K562 (cell line): ENCODE results near the gene C4BPB. TPM values are rescaled to one million over a fixed set of nuclear protein-coding genes. Genes with fewer than 3 reads are reported as not detected.

Experiments used
- ATAC-seq: fragments of 200-7000 bp; cut with Tn5 transposase; 3 replicates; pipeline ENCODE4 v1.9.1; 2020; ENCODE audit warnings: moderate library complexity
- BruUV-seq: library from RNA; stranded (reverse); fragments of 400-500 nt; replicated peaks from 2 replicates; lab custom pipeline; 2021; lab: Mats Ljungman, UMichigan
- CTCF ChIA-PET: fragments of 300-600 bp; formaldehyde crosslinking; extraction: SDS; loops from one replicate; lab custom pipeline; 2021; ENCODE audit warnings: low intra/inter-chr PET ratio; lab: Yijun Ruan, JAX
- POLR2A ChIA-PET: fragments of 300-600, 350-650 bp; sonication (Branson Sonifier 250); formaldehyde crosslinking; extraction: SDS; loops from one replicate; lab custom pipeline; 2021; ENCODE audit warnings: antibody characterized with exemption, inconsistent platforms; lab: Yijun Ruan, JAX
- DNase-seq, 4 experiments: peaks; one replicate each; pipeline versions ENCODE4 v3.0.0 to v3.0.0-alpha.2; 2011 to 2018; ENCODE audit warnings: low spot score in 3 of 4, mixed read lengths in 3 of 4; ENCODE audit errors: extremely low read depth in 1 of 4
- FAIRE-seq: peaks from 2 replicates; lab custom pipeline; 2011; peaks lifted over from hg19 to GRCh38; lab: Jason Lieb, UNC
- H2AFZ ChIP-seq: 2 replicates; pipeline ENCODE4 v1.6.0; 2011; ENCODE audit warnings: low read depth, low read length, control low read depth, inconsistent platforms
- H3K27ac ChIP-seq: fragments of 200-600 bp; 3 replicates; pipeline ENCODE4 v1.8.0; 2011; ENCODE audit warnings: low read depth, mild to moderate bottlenecking, control low read depth, inconsistent platforms, low read length, moderate library complexity, mixed read lengths; ENCODE audit errors: extremely low read depth
- H3K27me3 ChIP-seq, 2 experiments: fragments of 300-600 bp in 1 of 2; 2 replicates in 1 of 2; 3 replicates in 1 of 2; pipeline versions ENCODE4 v1.6.0 to v1.8.0; 2011; ENCODE audit warnings: inconsistent platforms in 2 of 2, low read length in 2 of 2, mild to moderate bottlenecking in 1 of 2, mixed read lengths in 1 of 2, moderate library complexity in 1 of 2; ENCODE audit not compliant: control insufficient read depth in 2 of 2, insufficient read depth in 2 of 2
- H3K36me3 ChIP-seq: fragments of 300-600 bp; 3 replicates; pipeline ENCODE4 v1.8.0; 2011; ENCODE audit warnings: mild to moderate bottlenecking, low read length, inconsistent platforms; ENCODE audit not compliant: control insufficient read depth, insufficient read depth
- H3K4me1 ChIP-seq, 2 experiments: fragments of 200-600 bp in 1 of 2; replicated peaks in 1 of 2; 2 replicates in 1 of 2; 3 replicates in 1 of 2; pipeline versions ENCODE4 v1.5.1 to v1.8.0; 2011; ENCODE audit warnings: inconsistent platforms in 2 of 2, low read length in 2 of 2, mild to moderate bottlenecking in 1 of 2, mixed read lengths in 1 of 2, moderate library complexity in 1 of 2; ENCODE audit not compliant: control insufficient read depth in 2 of 2, insufficient read depth in 2 of 2
- H3K4me2 ChIP-seq: 2 replicates; pipeline ENCODE4 v1.6.1; 2011; ENCODE audit warnings: low read length, control low read depth, inconsistent platforms, mixed read lengths; ENCODE audit not compliant: insufficient read depth
- H3K4me3 ChIP-seq: fragments of 200-600 bp; sonication (generic), shearing (Covaris generic); 2 replicates; pipeline ENCODE4 v1.5.1; 2016; ENCODE audit warnings: control low read depth, inconsistent platforms
- H3K79me2 ChIP-seq: fragments of 200-600 bp; 3 replicates; pipeline ENCODE4 v1.8.0; 2011; ENCODE audit warnings: low read length, inconsistent platforms; ENCODE audit not compliant: control insufficient read depth, insufficient read depth
- H3K9ac ChIP-seq, 2 experiments: 2 replicates each; pipeline versions ENCODE4 v1.6.0 to v1.6.1; 2011; ENCODE audit warnings: low read depth in 2 of 2, low read length in 2 of 2, control low read depth in 1 of 2, inconsistent platforms in 1 of 2, mild to moderate bottlenecking in 1 of 2, mixed read lengths in 1 of 2; ENCODE audit not compliant: insufficient read depth in 1 of 2
- H3K9me1 ChIP-seq: one replicate; pipeline ENCODE4 v1.6.0; 2011; ENCODE audit warnings: inconsistent platforms, mild to moderate bottlenecking, low read length, moderate library complexity; ENCODE audit not compliant: control insufficient read depth, insufficient read depth
- H3K9me3 ChIP-seq: replicated peaks from 2 replicates; pipeline ENCODE4 v1.5.1; 2011; ENCODE audit warnings: low read depth, low read length, inconsistent platforms; ENCODE audit not compliant: control insufficient read depth, insufficient read depth
- H4K20me1 ChIP-seq: replicated peaks from 2 replicates; pipeline ENCODE4 v1.6.1; 2011; ENCODE audit warnings: low read length, inconsistent platforms, mixed read lengths; ENCODE audit not compliant: control insufficient read depth, insufficient read depth
- CHD2 ChIP-seq: IDR thresholded peaks from 2 replicates; pipeline ENCODE4 v1.6.1; 2011; ENCODE audit warnings: low read depth, low read length
- CSDE1 ChIP-seq, 2 experiments: fragments of 450-650 bp; IDR thresholded peaks; 2 replicates each; pipeline ENCODE4 v1.6.1; 2016; ENCODE audit warnings: mild to moderate bottlenecking in 1 of 2
- GTF2F1 ChIP-seq: IDR thresholded peaks from 2 replicates; pipeline ENCODE4 v1.6.1; 2011; ENCODE audit warnings: low read depth, low read length, improper control_type of control experiment
- HDAC2 ChIP-seq: fragments of 450-650 bp; IDR thresholded peaks from 2 replicates; pipeline ENCODE4 v1.6.1; 2016; ENCODE audit warnings: mild to moderate bottlenecking
- KLF6 ChIP-seq: fragments of 250-450 bp; sonication (Bioruptor Pico); IDR thresholded peaks from 2 replicates; pipeline ENCODE4 v1.4.0; 2020; ENCODE audit warnings: mild to moderate bottlenecking, moderate library complexity, borderline replicate concordance
- NFXL1 ChIP-seq: fragments of 450-650 bp; formaldehyde crosslinking; IDR thresholded peaks from 2 replicates; pipeline ENCODE4 v1.4.0; 2021; ENCODE audit warnings: mild to moderate bottlenecking
- RBBP5 ChIP-seq: fragments of 200-600 bp; sonication (generic); IDR thresholded peaks from 2 replicates; pipeline ENCODE4 v1.6.1; 2012; ENCODE audit warnings: borderline replicate concordance, mild to moderate bottlenecking, low read length, control low read depth, inconsistent platforms; ENCODE audit not compliant: insufficient read depth, poor library complexity, severe bottlenecking
- SIRT6 ChIP-seq: IDR thresholded peaks from one replicate; pipeline ENCODE4 v1.6.1; 2012; ENCODE audit warnings: low read depth, mild to moderate bottlenecking, control low read depth, inconsistent platforms, low read length, moderate library complexity
- SREBF1 ChIP-seq: fragments of 150-350 bp; IDR thresholded peaks from 2 replicates; pipeline ENCODE4 v1.6.1; 2014; ENCODE audit warnings: antibody characterized with exemption, low read depth, low read length, borderline replicate concordance
- ZNF124 ChIP-seq: sonication (generic); formaldehyde crosslinking; IDR thresholded peaks from 2 replicates; pipeline ENCODE4 v1.8.1; 2022; ENCODE audit warnings: missing genetic modification reagents
- ZNF143 ChIP-seq: sonication (generic); formaldehyde crosslinking; IDR thresholded peaks from 2 replicates; pipeline ENCODE4 v1.9.0; 2022; ENCODE audit warnings: mild to moderate bottlenecking, missing genetic modification reagents
- ZNF212 ChIP-seq: fragments of 450-650 bp; formaldehyde crosslinking; IDR thresholded peaks from 2 replicates; pipeline ENCODE4 v1.4.0; 2020; ENCODE audit warnings: mild to moderate bottlenecking
- ZNF77 ChIP-seq: fragments of 250-450 bp; sonication (Bioruptor Pico); IDR thresholded peaks from 2 replicates; pipeline ENCODE4 v1.5.0; 2020
- WGBS: fragments of 100-300 bp; shearing (Covaris generic); methylation state at CpG from one replicate; pipeline ENCODE4 v1.1.6; 2016; ENCODE audit warnings: low coverage, mixed read lengths; ENCODE audit not compliant: insufficient coverage; ENCODE audit errors: missing lambda C conversion rate; 5-methylcytosine and 5-hydroxymethylcytosine counted together
- in situ Hi-C: fragments of 300-500 bp; cut with MboI; formaldehyde crosslinking; loops from 4 replicates; pipeline ENCODE4 v1.15.0; 2018; ENCODE audit warnings: inconsistent platforms, mixed read lengths
- intact Hi-C: fragments of 100-400 bp; cut with micrococcal nuclease; formaldehyde crosslinking; loops from 2 replicates; pipeline ENCODE4 v1.14.2; 2022
- polyA plus RNA-seq, 8 experiments: library from polyadenylated mRNA; depleted of rRNA in 4 of 8; stranded (reverse) in 5 of 8; unstranded in 3 of 8; fragments of >200 nt; fragmentation: Nextera tagmentation in 2 of 8; fragmentation: Illumina TruSeq in 1 of 8; extraction: Ambion mirVana in 2 of 8; extraction: Trizol in 1 of 8; gene quantifications; 2 replicates each; pipeline versions ENCODE4 v1.2.1 to v1.2.3, GENCODE V29; 2011 to 2014; ENCODE audit warnings: inconsistent platforms in 1 of 8, missing spikeins in 1 of 8
- total RNA-seq, 7 experiments: library from RNA; depleted of rRNA in 6 of 7; stranded (reverse); fragments of >200 nt in 6 of 7; fragmentation: Illumina TruSeq in 2 of 7; extraction: Trizol in 2 of 7; gene quantifications; 2 replicates each; pipeline versions ENCODE4 v1.2.1 to v1.2.3, GENCODE V29; 2011 to 2021; ENCODE audit warnings: low replicate concordance in 1 of 7
- TF ChIP-seq, protein P1 (sequence below), 3 experiments: IDR thresholded peaks in 2 of 3; conservative IDR thresholded peaks in 1 of 3; 2 replicates each; pipeline ENCODE4 v1.5.1; 2011 to 2012; ENCODE audit warnings: low read length in 3 of 3, mild to moderate bottlenecking in 3 of 3, control low read depth in 2 of 3, improper control_type of control experiment in 1 of 3, inconsistent platforms in 1 of 3, low read depth in 1 of 3, mixed read lengths in 1 of 3, moderate library complexity in 1 of 3; ENCODE audit not compliant: insufficient read depth in 2 of 3
- TF ChIP-seq, protein P2 (sequence below): fragments of 450-650 bp; IDR thresholded peaks from 2 replicates; pipeline ENCODE4 v1.7.1; 2018; ENCODE audit warnings: mild to moderate bottlenecking, low read depth; ENCODE audit not compliant: partially characterized antibody

Gene C4BPB
- total and polyA plus RNA-seq, 9 of the 15 experiments (the other 6 are each of a cell fraction or from before 2014, with no cell fraction given) = not detected

DNA sequence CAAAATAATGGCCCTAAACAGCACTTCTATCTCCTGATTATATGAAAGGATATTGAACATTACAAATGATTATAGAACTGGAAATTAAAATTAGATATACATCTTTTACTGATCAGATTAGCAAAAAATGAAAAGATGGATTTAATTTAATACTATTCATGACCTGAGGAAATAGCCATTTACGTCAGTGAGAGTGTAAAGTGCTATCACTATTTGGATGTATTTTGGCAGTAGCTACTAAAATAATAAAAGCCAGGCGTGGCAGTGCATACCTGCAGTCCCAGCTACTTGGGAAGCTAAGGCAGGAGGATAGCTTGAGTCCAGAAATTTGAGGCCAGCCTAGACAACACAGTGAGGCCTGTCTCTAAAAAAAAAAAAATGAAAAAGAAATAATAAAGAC is 5.3 kb downstream of the C4BPB start (continued):
- TF ChIP-seq, protein P1, sequence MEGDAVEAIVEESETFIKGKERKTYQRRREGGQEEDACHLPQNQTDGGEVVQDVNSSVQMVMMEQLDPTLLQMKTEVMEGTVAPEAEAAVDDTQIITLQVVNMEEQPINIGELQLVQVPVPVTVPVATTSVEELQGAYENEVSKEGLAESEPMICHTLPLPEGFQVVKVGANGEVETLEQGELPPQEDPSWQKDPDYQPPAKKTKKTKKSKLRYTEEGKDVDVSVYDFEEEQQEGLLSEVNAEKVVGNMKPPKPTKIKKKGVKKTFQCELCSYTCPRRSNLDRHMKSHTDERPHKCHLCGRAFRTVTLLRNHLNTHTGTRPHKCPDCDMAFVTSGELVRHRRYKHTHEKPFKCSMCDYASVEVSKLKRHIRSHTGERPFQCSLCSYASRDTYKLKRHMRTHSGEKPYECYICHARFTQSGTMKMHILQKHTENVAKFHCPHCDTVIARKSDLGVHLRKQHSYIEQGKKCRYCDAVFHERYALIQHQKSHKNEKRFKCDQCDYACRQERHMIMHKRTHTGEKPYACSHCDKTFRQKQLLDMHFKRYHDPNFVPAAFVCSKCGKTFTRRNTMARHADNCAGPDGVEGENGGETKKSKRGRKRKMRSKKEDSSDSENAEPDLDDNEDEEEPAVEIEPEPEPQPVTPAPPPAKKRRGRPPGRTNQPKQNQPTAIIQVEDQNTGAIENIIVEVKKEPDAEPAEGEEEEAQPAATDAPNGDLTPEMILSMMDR (IDR thresholded peaks at IDR 0.05 in 2 of 3, conservative IDR thresholded peaks at IDR 0.05 in 1 of 3; ENCODE audit: insufficient read depth in 2 of 3, low read depth in 1 of 3, low read length in 3 of 3) = no peak

DNA sequence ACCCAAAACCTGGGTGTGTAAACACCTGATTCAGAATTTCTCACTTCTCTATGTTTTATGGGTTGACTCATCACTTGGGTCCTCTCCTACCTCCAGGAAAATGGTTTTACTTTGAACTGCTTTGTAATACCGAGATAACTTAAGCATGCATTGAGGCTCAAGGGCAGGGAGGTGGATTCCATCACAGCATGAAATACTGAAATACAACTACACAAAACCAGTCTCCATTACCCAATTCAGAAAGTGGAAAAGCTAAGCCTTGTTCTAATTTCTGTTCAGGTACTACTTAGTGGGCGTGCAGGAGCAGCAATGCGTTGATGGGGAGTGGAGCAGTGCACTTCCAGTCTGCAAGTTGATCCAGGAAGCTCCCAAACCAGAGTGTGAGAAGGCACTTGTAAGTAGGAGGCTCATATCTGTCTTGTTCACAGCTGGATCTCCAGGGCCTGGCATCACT is 9.2 kb downstream of the C4BPB start:
- H3K79me2 ChIP-seq = no peaks in the 10 kb centered on the region
- in situ Hi-C loops = no loop called here
- no peak for DNase-seq
- H3K36me3 ChIP-seq = no peaks in the 10 kb centered on the region
- intact Hi-C loops = no loop called here
- H3K27me3 ChIP-seq = no peaks in the 10 kb centered on the region
- no peaks in the 10 kb centered on the region for H3K9me1 ChIP-seq
- CTCF ChIA-PET = no interaction called here
- no peaks in the 10 kb centered on the region for H4K20me1 ChIP-seq
- H3K4me3 ChIP-seq = no peak overlapping the region
- FAIRE-seq = no peak
- no peak overlapping the region for H3K4me2 ChIP-seq
- 27% methylated on average over 3 of the region's 3 CpGs for WGBS
- no peak for ATAC-seq
- H3K27ac ChIP-seq = no peak overlapping the region
- no peak overlapping the region for H2AFZ ChIP-seq
- H3K9me3 ChIP-seq = no peaks in the 10 kb centered on the region
- BruUV-seq = no TSS peak
- H3K4me1 ChIP-seq = no peaks in the 10 kb centered on the region; a peak in 1 of 5 replicates
- POLR2A ChIA-PET = interaction anchor here (0.6 to 0.7 kb wide), 3 partner anchors 224 to 533 kb away, joined by 3 read pairs; partner anchors contain the start of gene CD55
- H3K9ac ChIP-seq = no peak overlapping the region
- TF ChIP-seq CHD2 (no peak), SIRT6 (no peak), ZNF77 (CRISPR knock-in tag) (no peak), KLF6 (no peak), RBBP5 (no peak), NFXL1 (no peak), HDAC2 (no peak), ZNF143 (CRISPR knock-in tag) (no peak), SREBF1 (no peak), ZNF212 (CRISPR knock-in tag) (no peak), CSDE1 (IDR thresholded peaks at IDR 0.05) (no peak), ZNF124 (CRISPR knock-in tag) (no peak), GTF2F1 (no peak)
- TF ChIP-seq, protein P2, sequence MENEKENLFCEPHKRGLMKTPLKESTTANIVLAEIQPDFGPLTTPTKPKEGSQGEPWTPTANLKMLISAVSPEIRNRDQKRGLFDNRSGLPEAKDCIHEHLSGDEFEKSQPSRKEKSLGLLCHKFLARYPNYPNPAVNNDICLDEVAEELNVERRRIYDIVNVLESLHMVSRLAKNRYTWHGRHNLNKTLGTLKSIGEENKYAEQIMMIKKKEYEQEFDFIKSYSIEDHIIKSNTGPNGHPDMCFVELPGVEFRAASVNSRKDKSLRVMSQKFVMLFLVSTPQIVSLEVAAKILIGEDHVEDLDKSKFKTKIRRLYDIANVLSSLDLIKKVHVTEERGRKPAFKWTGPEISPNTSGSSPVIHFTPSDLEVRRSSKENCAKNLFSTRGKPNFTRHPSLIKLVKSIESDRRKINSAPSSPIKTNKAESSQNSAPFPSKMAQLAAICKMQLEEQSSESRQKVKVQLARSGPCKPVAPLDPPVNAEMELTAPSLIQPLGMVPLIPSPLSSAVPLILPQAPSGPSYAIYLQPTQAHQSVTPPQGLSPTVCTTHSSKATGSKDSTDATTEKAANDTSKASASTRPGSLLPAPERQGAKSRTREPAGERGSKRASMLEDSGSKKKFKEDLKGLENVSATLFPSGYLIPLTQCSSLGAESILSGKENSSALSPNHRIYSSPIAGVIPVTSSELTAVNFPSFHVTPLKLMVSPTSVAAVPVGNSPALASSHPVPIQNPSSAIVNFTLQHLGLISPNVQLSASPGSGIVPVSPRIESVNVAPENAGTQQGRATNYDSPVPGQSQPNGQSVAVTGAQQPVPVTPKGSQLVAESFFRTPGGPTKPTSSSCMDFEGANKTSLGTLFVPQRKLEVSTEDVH = no peak
